ENCODE measurements around the gene TIGD7. TPM values are rescaled to one million over a fixed set of nuclear protein-coding genes. Genes with fewer than 3 reads are reported as not detected.

Gene TIGD7
- total RNA-seq, 2 experiments from 2014 or later = 4.0 to 4.7 TPM

Other genes with a start within 250 kb of the TIGD7 start
- gene IL32, start 239.8 kb downstream of the TIGD7 start, total RNA-seq = 100 to 1,000 TPM; 971 to 974 TPM
- under 1 TPM; 0.09 to 0.25 TPM for gene ZSCAN10, start 206.1 kb downstream of the TIGD7 start, total RNA-seq
- not detected for gene ZNF205, start 192.8 kb downstream of the TIGD7 start, total RNA-seq
- 1 to 10 TPM; 6.1 to 7.5 TPM for gene ZNF213, start 170.4 kb downstream of the TIGD7 start, total RNA-seq
- gene OR1F1, start 117.2 kb downstream of the TIGD7 start, total RNA-seq = not detected
- gene ZNF200, start 70.3 kb downstream of the TIGD7 start, total RNA-seq = 1 to 10 TPM; 8.7 to 9.6 TPM
- gene MEFV, start 48.8 kb downstream of the TIGD7 start, total RNA-seq = not detected
- 10 to 100 TPM; 19.5 to 22.0 TPM for gene ZNF263, start 21.9 kb downstream of the TIGD7 start, total RNA-seq
- 10 to 100 TPM; 21.2 to 21.7 TPM for gene ZNF75A, start 67 bp upstream of the TIGD7 start, total RNA-seq
- gene OR2C1, start 50.5 kb upstream of the TIGD7 start, total RNA-seq = not detected
- gene ZSCAN32, start 95.6 kb upstream of the TIGD7 start, total RNA-seq = 10 to 100 TPM; 13.2 to 15.6 TPM
- gene ZNF174, start 95.8 kb upstream of the TIGD7 start, total RNA-seq = 1 to 10 TPM; 6.7 to 6.9 TPM
- gene ZNF597, start 138.1 kb upstream of the TIGD7 start, total RNA-seq = 1 to 10 TPM; 1.6 to 1.8 TPM
- gene NAA60, start 138.2 kb upstream of the TIGD7 start, total RNA-seq = 10 to 100 TPM; 24.6 TPM
- not detected for gene C16orf90, start 190.1 kb upstream of the TIGD7 start, total RNA-seq
- 10 to 100 TPM; 10.5 to 11.8 TPM for gene CLUAP1, start 195.6 kb upstream of the TIGD7 start, total RNA-seq

Data from activated CD8-positive, alpha-beta T cell treated with anti-CD3 and anti-CD28 coated beads for 36 hours (primary cell).